ENCODE measurements around the gene HAT1. TPM values are rescaled to one million over a fixed set of nuclear protein-coding genes. Genes with fewer than 3 reads are reported as not detected.

HAT1 gene
- total RNA-seq, 1 donor from 2014 or later = 60.1 TPM

Other genes starting within 250 kb of the HAT1 start
- 222 and 280 TPM in 2 replicates for gene DYNC1I2, start 235.0 kb upstream of the HAT1 start, total RNA-seq
- gene SLC25A12, start 28.2 kb upstream of the HAT1 start, total RNA-seq = 17.3 and 17.9 TPM in 2 replicates
- gene METAP1D, start 77.5 kb downstream of the HAT1 start, total RNA-seq = 1.9 and 4.8 TPM in 2 replicates
- not detected in 2 replicates for gene DLX1, start 163.0 kb downstream of the HAT1 start, total RNA-seq
- 0.17 TPM in 1 of 2 replicates, not detected in the other for gene DLX2, start 180.4 kb downstream of the HAT1 start, total RNA-seq